Osteocyte (in vitro differentiated cells): ENCODE results near the gene PRR23C. TPM values are rescaled to one million over a fixed set of nuclear protein-coding genes. Genes with fewer than 3 reads are reported as not detected.

ENCODE experiments used
- DNase-seq: peaks from one replicate; pipeline ENCODE4 v3.0.0; 2021; ENCODE audit warnings: mixed read lengths; ENCODE audit not compliant: unreplicated experiment; ENCODE audit errors: extremely low spot score
- H3K27ac Mint-ChIP-seq: one replicate; pipeline ENCODE4 v1.8.0; 2021; ENCODE audit warnings: mild to moderate bottlenecking, mixed read lengths; ENCODE audit not compliant: unreplicated experiment
- H3K27me3 Mint-ChIP-seq: one replicate; pipeline ENCODE4 v1.8.0; 2021; ENCODE audit warnings: mixed read lengths; ENCODE audit not compliant: unreplicated experiment
- H3K36me3 Mint-ChIP-seq: one replicate; pipeline ENCODE4 v1.8.0; 2021; ENCODE audit warnings: mixed read lengths; ENCODE audit not compliant: unreplicated experiment
- H3K4me1 Mint-ChIP-seq: one replicate; pipeline ENCODE4 v1.8.0; 2021; ENCODE audit warnings: mixed read lengths; ENCODE audit not compliant: unreplicated experiment
- H3K4me3 Mint-ChIP-seq: one replicate; pipeline ENCODE4 v1.8.0; 2021; ENCODE audit warnings: mild to moderate bottlenecking, moderate library complexity, mixed read lengths; ENCODE audit not compliant: unreplicated experiment
- H3K9me3 Mint-ChIP-seq: one replicate; pipeline ENCODE4 v1.8.0; 2021; ENCODE audit warnings: mixed read lengths; ENCODE audit not compliant: unreplicated experiment
- long read RNA-seq: library from polyadenylated mRNA; unstranded; transcript quantifications from one replicate; pipeline ENCODE4 v2.0.0, GENCODE V29; 2021
- total RNA-seq: library from RNA; stranded (reverse); gene quantifications from 2 replicates; pipeline ENCODE4 v1.2.1, GENCODE V29; 2021
- TF ChIP-seq, protein P1 (sequence below): fragments of 200-600 bp; sonication (generic); IDR thresholded peaks from 2 replicates; pipeline ENCODE4 v1.5.0; 2021; ENCODE audit warnings: antibody characterized with exemption, mild to moderate bottlenecking, moderate library complexity

The PRR23C gene
- total RNA-seq, result not detected in 2 replicates
- long read RNA-seq, result 0 reads

DNA sequence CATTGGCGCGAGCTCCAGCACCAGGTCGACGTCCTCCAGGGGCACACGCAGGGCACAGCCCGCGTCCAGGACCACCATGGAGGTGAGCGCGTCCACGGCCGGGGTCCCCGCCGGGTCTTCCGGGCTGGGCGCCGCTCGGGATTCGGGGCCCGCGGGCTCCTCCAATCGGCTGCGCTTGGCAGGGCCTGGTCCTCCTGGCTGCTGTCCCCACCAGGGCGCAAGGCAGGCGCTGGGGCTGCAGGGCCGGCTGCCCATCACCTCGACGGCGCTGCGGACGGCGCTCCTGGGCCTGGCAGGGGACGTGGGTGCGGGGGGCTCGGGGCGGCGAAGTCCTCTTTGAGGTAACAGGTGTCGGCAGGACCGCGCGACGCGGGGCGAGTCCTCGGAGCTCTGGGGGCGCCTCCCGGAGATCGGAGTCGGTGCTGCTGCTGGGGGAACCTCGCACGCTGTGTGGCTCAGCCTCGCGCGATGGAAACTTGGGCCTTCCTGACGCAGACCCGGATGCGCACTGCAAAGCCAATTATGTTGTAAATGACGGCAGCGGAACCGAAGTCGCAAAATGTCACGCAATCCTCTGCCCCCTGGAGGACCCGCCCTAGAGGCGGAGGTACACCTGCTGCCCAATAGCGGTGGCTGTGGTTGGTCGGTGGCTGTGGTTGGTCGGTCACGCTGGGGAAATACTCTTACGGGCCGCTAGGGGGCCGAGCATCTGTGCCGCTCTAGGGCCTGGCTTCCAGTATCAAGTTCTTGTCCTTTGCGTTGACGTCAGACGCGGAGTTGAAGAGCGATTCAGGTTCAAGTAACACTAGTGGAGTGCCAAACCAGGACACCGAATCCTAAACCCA lies at the start of gene PRR23C:
PRR23C (minus strand) TSS at position 527 of the 845 bp plus-strand sequence; CDS start at position 255, 272 bp downstream.
- no peak within 1 kb of the TSS for H3K4me3 Mint-ChIP-seq
- TF ChIP-seq, protein P1, sequence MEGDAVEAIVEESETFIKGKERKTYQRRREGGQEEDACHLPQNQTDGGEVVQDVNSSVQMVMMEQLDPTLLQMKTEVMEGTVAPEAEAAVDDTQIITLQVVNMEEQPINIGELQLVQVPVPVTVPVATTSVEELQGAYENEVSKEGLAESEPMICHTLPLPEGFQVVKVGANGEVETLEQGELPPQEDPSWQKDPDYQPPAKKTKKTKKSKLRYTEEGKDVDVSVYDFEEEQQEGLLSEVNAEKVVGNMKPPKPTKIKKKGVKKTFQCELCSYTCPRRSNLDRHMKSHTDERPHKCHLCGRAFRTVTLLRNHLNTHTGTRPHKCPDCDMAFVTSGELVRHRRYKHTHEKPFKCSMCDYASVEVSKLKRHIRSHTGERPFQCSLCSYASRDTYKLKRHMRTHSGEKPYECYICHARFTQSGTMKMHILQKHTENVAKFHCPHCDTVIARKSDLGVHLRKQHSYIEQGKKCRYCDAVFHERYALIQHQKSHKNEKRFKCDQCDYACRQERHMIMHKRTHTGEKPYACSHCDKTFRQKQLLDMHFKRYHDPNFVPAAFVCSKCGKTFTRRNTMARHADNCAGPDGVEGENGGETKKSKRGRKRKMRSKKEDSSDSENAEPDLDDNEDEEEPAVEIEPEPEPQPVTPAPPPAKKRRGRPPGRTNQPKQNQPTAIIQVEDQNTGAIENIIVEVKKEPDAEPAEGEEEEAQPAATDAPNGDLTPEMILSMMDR, result no peak
- H3K9me3 Mint-ChIP-seq, result peaks cover 16% of the 10 kb centered on the region

DNA sequence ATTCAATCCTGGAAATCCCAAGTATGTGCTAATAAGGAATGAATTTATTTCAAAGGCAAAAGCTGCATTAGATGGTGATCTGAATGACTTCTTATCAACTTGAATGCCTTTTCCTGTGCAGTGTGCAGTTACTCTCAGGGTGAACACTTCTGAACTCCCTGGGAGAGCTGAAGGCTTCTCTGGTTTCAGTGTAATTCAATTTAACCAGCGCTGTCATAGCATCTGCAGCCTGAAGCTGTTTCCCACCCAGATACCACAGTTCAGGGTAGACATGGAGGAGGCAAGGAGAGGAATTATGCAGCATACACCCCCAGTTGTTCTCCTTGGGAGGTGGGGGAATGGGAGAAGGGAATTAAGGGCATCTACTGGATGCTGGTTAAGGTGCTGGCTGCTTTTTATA lies 49.1 kb upstream of the PRR23C start:
- no peaks in the 10 kb centered on the region for H3K36me3 Mint-ChIP-seq
- DNase-seq, result no peak
- TF ChIP-seq, protein P1, result no peak

More for the DNA sequence above, at the start of gene PRR23C:
- no peak for DNase-seq
- no peaks in the 10 kb centered on the region for H3K36me3 Mint-ChIP-seq
- no peaks in the 10 kb centered on the region for H3K27me3 Mint-ChIP-seq
- H3K4me1 Mint-ChIP-seq, result no peaks in the 10 kb centered on the region
- H3K27ac Mint-ChIP-seq, result no peak within 1 kb of the TSS

DNA sequence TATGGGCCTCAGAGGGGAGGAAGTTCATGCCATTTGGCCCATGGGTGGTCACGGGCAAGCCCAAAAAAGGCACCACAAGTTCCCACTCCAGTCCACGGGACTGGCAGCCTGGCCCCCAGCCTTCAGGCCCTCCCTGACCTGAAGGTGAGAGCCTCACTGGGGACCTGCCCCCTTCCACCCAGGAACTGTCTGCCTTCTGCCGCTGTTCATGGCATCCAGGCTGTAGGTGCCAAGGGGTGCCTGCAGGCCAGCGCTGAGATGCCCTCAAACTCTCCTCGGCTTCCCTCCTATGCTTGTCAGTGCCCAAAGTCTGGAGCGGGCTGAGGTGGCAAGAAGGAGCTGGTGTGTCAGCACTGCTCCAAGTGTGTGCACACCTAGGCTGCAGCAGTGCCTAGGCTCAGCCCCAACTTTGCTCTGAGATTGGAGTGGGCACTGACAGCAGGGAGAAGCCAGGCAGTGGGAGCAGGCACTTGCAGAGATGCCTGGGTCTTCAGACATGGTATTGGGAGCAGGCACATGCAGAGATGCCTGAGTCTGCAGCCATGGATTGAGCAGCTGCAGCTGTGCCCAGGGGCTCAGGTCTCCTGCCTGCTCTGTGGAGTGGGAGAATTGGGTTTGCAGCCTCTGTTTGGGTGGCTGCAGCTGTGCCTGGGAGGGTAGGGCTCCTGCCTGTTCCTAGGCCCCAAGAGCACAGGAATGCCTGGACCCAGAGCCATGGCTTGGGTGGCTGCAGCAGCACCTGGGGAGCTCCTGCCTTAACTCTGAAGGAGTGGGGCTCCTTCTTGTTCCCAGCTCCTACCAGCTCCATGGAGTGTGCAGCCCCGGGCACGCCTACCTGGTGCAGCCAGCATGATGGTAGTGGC lies 44.0 kb upstream of the PRR23C start:
- Mint-ChIP-seq H3K4me1 (no peaks in the 10 kb centered on the region), H3K36me3 (no peaks in the 10 kb centered on the region), H3K4me3 (no peak overlapping the region), H3K9me3 (peaks cover 8% of the 10 kb centered on the region), H3K27ac (no peak overlapping the region), H3K27me3 (peaks cover 22% of the 10 kb centered on the region)
- DNase-seq, result no peak
- TF ChIP-seq, protein P1, result no peak

More for the DNA sequence above, 49.1 kb upstream of the PRR23C start:
- Mint-ChIP-seq H3K4me3 (no peak overlapping the region), H3K27ac (no peak overlapping the region), H3K4me1 (no peaks in the 10 kb centered on the region), H3K9me3 (peaks cover 8% of the 10 kb centered on the region), H3K27me3 (peaks cover 27% of the 10 kb centered on the region)

DNA sequence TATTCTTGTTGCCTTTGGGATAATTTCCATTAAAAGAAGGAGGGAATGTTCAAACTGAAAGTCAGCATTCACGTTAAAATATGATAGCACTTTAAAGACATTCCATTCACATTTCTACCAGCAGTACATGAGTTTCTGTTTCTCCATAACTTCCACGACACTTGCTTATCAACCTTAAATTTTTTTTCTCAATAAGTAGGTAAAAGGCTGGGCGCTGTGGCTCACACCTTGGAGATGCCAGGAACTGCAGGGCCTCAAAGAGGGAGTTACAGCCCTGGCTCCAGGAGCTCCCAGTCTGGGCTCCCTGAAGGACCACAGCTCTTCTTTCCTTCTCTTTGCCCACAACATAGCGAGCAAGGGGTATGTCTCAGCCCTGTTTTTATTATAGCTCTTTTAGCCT lies 42.9 kb upstream of the PRR23C start:
- peaks cover 6% of the 10 kb centered on the region for H3K9me3 Mint-ChIP-seq
- peaks cover 29% of the 10 kb centered on the region for H3K27me3 Mint-ChIP-seq
- TF ChIP-seq, protein P1, result no peak
- no peak overlapping the region for H3K27ac Mint-ChIP-seq
- no peaks in the 10 kb centered on the region for H3K36me3 Mint-ChIP-seq
- no peaks in the 10 kb centered on the region for H3K4me1 Mint-ChIP-seq
- DNase-seq, result no peak
- H3K4me3 Mint-ChIP-seq, result no peak overlapping the region

DNA sequence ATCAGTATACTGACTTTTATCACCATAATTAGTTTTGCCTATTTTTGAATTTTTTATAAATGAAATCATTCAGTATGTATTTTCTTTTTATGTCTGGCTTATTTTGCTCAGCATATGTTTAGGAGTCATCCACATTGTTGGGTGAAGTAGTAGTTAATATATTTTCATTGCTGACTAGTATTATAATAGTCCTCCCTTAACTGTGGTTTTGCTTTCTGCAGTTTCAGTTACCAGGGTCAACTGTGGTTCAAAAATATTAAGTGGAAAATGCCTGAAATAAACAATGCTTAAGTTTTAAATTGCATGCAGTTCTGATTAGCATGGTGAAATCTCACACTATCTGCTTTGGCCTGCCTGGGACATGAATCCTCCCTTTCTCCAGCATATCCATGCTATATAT lies 39.5 kb upstream of the PRR23C start:
- Mint-ChIP-seq H3K9me3 (no peaks in the 10 kb centered on the region), H3K27me3 (peaks cover 20% of the 10 kb centered on the region), H3K4me1 (no peaks in the 10 kb centered on the region), H3K4me3 (no peak overlapping the region), H3K36me3 (no peaks in the 10 kb centered on the region), H3K27ac (no peak overlapping the region)
- DNase-seq, result no peak
- TF ChIP-seq, protein P1, result no peak
